HFFc6 (cell line): ENCODE data around the gene PAX3. TPM values are rescaled to one million over a fixed set of nuclear protein-coding genes. Genes with fewer than 3 reads are reported as not detected.

Experiments used
- DNase-seq: peaks from one replicate; pipeline ENCODE4 v3.0.0-alpha.2; 2018
- H3K27ac Mint-ChIP-seq: 2 replicates; pipeline ENCODE4 v1.8.0; 2020; ENCODE audit warnings: mild to moderate bottlenecking, mixed read lengths
- H3K27me3 Mint-ChIP-seq: 2 replicates; pipeline ENCODE4 v1.8.0; 2021; ENCODE audit warnings: mild to moderate bottlenecking, moderate library complexity, mixed read lengths; ENCODE audit not compliant: insufficient read depth
- H3K36me3 Mint-ChIP-seq: 2 replicates; pipeline ENCODE4 v1.8.0; 2021; ENCODE audit warnings: low read depth, mixed read lengths
- H3K4me1 Mint-ChIP-seq: 2 replicates; pipeline ENCODE4 v1.8.0; 2020; ENCODE audit warnings: low read depth, mixed read lengths
- H3K4me3 Mint-ChIP-seq: 2 replicates; pipeline ENCODE4 v1.8.0; 2020; ENCODE audit warnings: mild to moderate bottlenecking, moderate library complexity, mixed read lengths
- H3K9me3 Mint-ChIP-seq: 2 replicates; pipeline ENCODE4 v1.8.0; 2020; ENCODE audit warnings: mild to moderate bottlenecking, mixed read lengths
- CTCF ChIP-seq: fragments of 200-600 bp; sonication (generic); IDR thresholded peaks from 2 replicates; pipeline ENCODE4 v1.5.0; 2021; ENCODE audit warnings: antibody characterized with exemption, mild to moderate bottlenecking
- total RNA-seq, 6 experiments: library from RNA; stranded (reverse); fragmentation: NEBNext Ultra II Directional; extraction: Animal tissue kit (Norgen Biotek cat#: 25700); gene quantifications; 2 replicates in 1 of 6; 3 replicates in 5 of 6; pipeline ENCODE4 v1.2.3, GENCODE V29; 2021

PAX3 gene
- total RNA-seq, 6 experiments from 2014 or later = 13.2 to 20.7 (median 16.4) TPM

DNA sequence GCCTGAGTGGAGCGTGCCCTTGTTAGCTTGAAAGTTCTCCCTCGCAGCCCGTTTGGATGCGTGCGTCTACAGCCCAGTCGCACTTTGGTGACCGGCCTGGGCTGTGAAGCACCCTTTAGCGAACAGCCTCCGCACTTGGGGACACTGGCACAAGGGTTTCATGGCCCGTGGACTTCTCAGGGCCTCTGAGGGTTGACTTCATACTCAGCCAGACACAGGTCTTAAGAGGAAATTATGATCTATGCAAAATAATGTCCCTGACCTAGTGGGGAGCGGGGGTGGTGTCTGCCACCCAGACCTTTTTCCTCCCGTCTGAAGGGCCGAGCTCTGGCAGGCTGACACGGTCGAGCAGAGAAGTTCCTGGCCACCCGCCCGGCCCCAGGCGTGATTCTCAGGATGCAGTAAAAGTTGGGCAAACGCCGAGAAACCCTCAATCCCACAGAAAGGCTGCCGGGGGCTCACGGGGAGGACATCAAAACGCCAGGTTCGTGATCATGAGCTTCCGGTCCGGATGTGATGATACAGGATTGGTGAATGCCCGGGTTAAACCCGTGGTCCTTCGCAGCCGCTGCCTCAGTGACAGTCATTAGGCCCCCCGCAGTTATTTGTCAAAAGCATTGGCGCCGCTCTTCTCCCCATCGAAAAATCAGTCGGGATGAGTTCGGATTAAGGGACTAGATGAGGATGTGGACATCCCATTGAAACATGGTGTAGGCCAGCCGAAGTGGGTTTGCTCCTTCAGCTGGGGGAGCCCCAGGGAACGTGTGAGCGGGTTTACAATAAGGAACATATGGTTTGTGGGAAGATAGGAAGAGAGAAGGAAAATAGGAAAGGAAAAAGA is 3.6 kb upstream of the PAX3 start:
- Mint-ChIP-seq H3K27ac (no peak overlapping the region), H3K9me3 (no peaks in the 10 kb centered on the region; the same call in 1 of the 2 replicates), H3K36me3 (peaks cover 4% of the 10 kb centered on the region; the same call in 1 of the 2 replicates), H3K4me1 (peaks cover 39% of the 10 kb centered on the region), H3K27me3 (peaks cover 22% of the 10 kb centered on the region), H3K4me3 (no peak overlapping the region)
- no peak for TF ChIP-seq CTCF
- no peak for DNase-seq

- H3K27me3 Mint-ChIP-seq = peaks cover 20% of the 10 kb centered on the region
- no peak overlapping the region for H3K4me3 Mint-ChIP-seq
- DNase-seq = no peak
- H3K9me3 Mint-ChIP-seq = no peaks in the 10 kb centered on the region; the same call in 1 of the 2 replicates
- H3K27ac Mint-ChIP-seq = no peak overlapping the region
- H3K4me1 Mint-ChIP-seq = peaks cover 39% of the 10 kb centered on the region
- TF ChIP-seq CTCF = no peak
- peaks cover 9% of the 10 kb centered on the region; the same call in 1 of the 2 replicates for H3K36me3 Mint-ChIP-seq
Observed at GRCh38 chr2:222301796-222302118, 3.0 kb upstream of the PAX3 start.

- no peak for DNase-seq
- no peak overlapping the region for H3K27ac Mint-ChIP-seq
- H3K9me3 Mint-ChIP-seq = no peaks in the 10 kb centered on the region; the same call in 1 of the 2 replicates
- H3K4me1 Mint-ChIP-seq = peaks cover 39% of the 10 kb centered on the region
- H3K36me3 Mint-ChIP-seq = peaks cover 14% of the 10 kb centered on the region
- peaks cover 17% of the 10 kb centered on the region for H3K27me3 Mint-ChIP-seq
- TF ChIP-seq CTCF = no peak
- no peak overlapping the region for H3K4me3 Mint-ChIP-seq
Observed at GRCh38 chr2:222301053-222301795, 2.4 kb upstream of the PAX3 start.

DNA sequence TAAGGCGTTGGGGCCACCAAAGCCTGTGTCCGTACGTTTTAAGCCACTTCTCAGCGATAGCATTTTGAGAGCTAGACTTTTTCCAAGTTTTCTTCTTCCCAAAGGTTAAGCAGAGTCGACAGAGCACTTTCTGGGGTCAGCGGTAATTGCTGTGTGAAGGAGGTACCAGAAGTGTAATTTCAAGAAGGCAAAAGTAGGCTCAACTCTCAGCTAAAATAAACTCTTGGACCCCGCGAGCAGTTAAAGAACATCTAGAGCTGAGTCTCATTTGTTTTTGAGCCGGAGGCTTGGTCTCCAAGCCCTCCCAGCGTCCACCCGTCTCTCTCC is 1.9 kb upstream of the PAX3 start:
- H3K4me1 Mint-ChIP-seq = peaks cover 39% of the 10 kb centered on the region
- no peaks in the 10 kb centered on the region; the same call in 1 of the 2 replicates for H3K9me3 Mint-ChIP-seq
- H3K4me3 Mint-ChIP-seq = no peak overlapping the region
- no peak for DNase-seq
- no peak for TF ChIP-seq CTCF
- peaks cover 16% of the 10 kb centered on the region for H3K27me3 Mint-ChIP-seq
- H3K36me3 Mint-ChIP-seq = peaks cover 19% of the 10 kb centered on the region
- H3K27ac Mint-ChIP-seq = no peak overlapping the region

- no peak for TF ChIP-seq CTCF
- no peak for DNase-seq
- peaks cover 39% of the 10 kb centered on the region for H3K4me1 Mint-ChIP-seq
- peaks cover 16% of the 10 kb centered on the region for H3K27me3 Mint-ChIP-seq
- H3K9me3 Mint-ChIP-seq = no peaks in the 10 kb centered on the region; the same call in 1 of the 2 replicates
- peaks cover 22% of the 10 kb centered on the region for H3K36me3 Mint-ChIP-seq
- H3K27ac Mint-ChIP-seq = no peak overlapping the region
- H3K4me3 Mint-ChIP-seq = peak overlapping the region; percentile 97; the same call in 1 of the 2 replicates
Observed at GRCh38 chr2:222299906-222300725, 1.3 kb upstream of the PAX3 start.
